Neutrophil (primary cell): ENCODE results near the gene SGO1.
"Not testable (repeated sequence)": the region's sequence is repeated elsewhere in the genome, so short reads cannot be mapped to it uniquely, and the experiment has no call there.

Experiments used
- H3K27ac ChIP-seq: fragments of 200-600 bp; sonication (generic); 2 replicates; pipeline ENCODE4 v1.5.1; 2016; ENCODE audit warnings: mild to moderate bottlenecking, moderate library complexity
- H3K27me3 ChIP-seq: fragments of 200-600 bp; sonication (generic); 2 replicates; pipeline ENCODE4 v1.6.0; 2016; ENCODE audit warnings: mild to moderate bottlenecking
- H3K36me3 ChIP-seq: fragments of 200-600 bp; sonication (generic); 2 replicates; pipeline ENCODE4 v1.5.1; 2017
- H3K4me1 ChIP-seq, 2 experiments: fragments of 200-600 bp in 1 of 2; sonication (generic) in 1 of 2; 1 replicate in 1 of 2; 2 replicates in 1 of 2; pipeline versions ENCODE4 v1.5.1 to v1.6.1; 2013 to 2016; ENCODE audit warnings: low read depth in 1 of 2, low read length in 1 of 2, mild to moderate bottlenecking in 1 of 2, moderate library complexity in 1 of 2; ENCODE audit not compliant: control insufficient read depth in 1 of 2, insufficient read depth in 1 of 2
- H3K4me3 ChIP-seq, 2 experiments: fragments of 200-600 bp in 1 of 2; sonication (generic) in 1 of 2; 1 replicate in 1 of 2; 2 replicates in 1 of 2; pipeline ENCODE4 v1.5.1; 2013 to 2016; ENCODE audit warnings: low read depth in 1 of 2, low read length in 1 of 2, mild to moderate bottlenecking in 1 of 2, moderate library complexity in 1 of 2
- H3K9me3 ChIP-seq: fragments of 200-600 bp; sonication (generic); 2 replicates; pipeline ENCODE4 v1.5.1; 2016
- TF ChIP-seq, protein P1 (sequence below): fragments of 200-600 bp; sonication (generic); IDR thresholded peaks from 2 replicates; pipeline ENCODE4 v1.5.1; 2016; ENCODE audit warnings: antibody characterized with exemption

Gene SGO1

DNA sequence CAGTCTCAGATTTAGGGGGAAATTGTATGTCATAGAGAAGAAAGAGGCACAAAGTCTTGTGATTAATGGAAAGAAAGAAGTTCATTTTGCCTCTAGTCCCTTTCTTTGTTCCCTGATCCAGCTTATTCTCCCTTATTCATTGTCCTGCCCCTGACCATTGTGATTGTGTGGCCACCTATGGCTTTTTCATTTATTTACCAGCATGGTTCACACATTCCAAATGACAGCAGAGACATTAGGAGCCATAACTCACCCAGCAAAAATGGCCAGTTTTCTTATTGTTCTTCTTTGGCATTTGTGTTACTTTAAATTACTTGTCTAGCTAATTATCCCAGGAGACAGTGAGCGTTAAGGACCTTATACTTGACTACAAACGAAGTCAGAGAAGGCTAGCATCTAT lies 36.3 kb upstream of the SGO1 start:
- Histone ChIP-seq H3K27me3 (no peaks in the 10 kb centered on the region), H3K9me3 (no peaks in the 10 kb centered on the region), H3K36me3 (no peaks in the 10 kb centered on the region), H3K27ac (no peak overlapping the region), H3K4me1 (no peaks in the 10 kb centered on the region), H3K4me3 (no peak overlapping the region)
- TF ChIP-seq, protein P1, sequence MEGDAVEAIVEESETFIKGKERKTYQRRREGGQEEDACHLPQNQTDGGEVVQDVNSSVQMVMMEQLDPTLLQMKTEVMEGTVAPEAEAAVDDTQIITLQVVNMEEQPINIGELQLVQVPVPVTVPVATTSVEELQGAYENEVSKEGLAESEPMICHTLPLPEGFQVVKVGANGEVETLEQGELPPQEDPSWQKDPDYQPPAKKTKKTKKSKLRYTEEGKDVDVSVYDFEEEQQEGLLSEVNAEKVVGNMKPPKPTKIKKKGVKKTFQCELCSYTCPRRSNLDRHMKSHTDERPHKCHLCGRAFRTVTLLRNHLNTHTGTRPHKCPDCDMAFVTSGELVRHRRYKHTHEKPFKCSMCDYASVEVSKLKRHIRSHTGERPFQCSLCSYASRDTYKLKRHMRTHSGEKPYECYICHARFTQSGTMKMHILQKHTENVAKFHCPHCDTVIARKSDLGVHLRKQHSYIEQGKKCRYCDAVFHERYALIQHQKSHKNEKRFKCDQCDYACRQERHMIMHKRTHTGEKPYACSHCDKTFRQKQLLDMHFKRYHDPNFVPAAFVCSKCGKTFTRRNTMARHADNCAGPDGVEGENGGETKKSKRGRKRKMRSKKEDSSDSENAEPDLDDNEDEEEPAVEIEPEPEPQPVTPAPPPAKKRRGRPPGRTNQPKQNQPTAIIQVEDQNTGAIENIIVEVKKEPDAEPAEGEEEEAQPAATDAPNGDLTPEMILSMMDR: no peak

DNA sequence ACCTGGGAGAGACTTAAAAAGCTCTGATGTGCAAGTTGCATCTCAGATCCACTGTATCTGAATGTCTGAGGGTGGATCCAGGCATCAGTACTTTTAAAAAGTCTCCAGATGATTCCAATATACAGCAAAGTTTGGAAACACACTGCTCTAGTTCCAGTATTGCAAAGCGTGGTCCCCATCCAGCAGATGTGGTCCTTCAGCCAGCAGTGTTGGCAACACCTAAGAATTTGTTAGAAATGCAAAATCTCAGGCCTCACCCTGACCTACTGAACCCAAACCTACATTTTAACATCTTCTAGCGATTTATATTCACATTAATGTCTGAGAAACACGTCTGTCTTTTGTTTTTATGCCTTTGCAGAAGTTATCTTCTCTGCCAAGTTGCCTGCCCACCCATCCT lies 32.2 kb upstream of the SGO1 start:
- TF ChIP-seq, protein P1: no peak
- no peak overlapping the region for H3K27ac ChIP-seq
- no peak overlapping the region for H3K4me3 ChIP-seq
- no peaks in the 10 kb centered on the region for H3K36me3 ChIP-seq
- no peaks in the 10 kb centered on the region for H3K27me3 ChIP-seq
- no peaks in the 10 kb centered on the region for H3K4me1 ChIP-seq
- H3K9me3 ChIP-seq: no peaks in the 10 kb centered on the region

DNA sequence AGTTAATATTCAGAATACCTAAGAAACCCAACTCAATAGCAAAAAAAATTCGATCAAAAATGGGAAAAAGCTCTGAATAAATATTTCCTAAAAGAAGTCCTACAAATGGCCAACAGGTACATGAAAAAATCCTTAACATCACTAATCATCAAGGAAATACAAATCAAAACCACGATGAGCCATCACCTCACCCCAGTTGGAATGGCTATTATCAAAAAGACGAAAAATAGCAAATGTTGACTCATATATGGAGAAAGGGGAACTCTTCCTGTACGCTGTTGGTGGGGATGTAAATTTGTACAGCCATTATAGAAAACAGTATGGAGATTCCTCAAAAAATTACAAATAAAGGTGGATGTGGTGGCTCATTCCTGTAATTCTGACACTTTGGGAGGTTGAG lies 29.6 kb upstream of the SGO1 start:
- H3K4me1 ChIP-seq: no peaks in the 10 kb centered on the region
- H3K4me3 ChIP-seq: no peak overlapping the region
- TF ChIP-seq, protein P1: no peak
- no peaks in the 10 kb centered on the region for H3K36me3 ChIP-seq
- no peaks in the 10 kb centered on the region for H3K9me3 ChIP-seq
- H3K27ac ChIP-seq: no peak overlapping the region
- H3K27me3 ChIP-seq: no peaks in the 10 kb centered on the region

DNA sequence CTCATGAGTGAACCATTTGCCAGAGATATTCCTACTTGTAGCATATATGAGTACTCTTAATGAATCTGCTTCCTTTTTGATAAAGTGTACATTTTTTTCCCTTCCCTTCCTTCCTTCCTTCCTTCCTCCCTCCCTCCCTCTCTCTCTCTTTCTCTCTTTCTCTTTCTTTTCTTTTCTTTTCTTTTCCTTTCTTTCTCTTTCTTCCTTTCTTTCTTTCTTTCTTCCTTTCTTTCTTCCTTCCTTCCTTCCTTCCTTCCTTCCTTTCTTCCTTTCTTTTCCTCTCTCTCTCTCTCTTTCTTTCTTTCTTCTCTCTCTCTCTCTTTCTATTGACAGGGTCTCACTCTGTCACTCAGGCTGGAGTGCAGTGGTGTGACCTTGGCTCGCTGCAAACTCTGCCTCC lies 27.5 kb upstream of the SGO1 start:
- H3K27ac ChIP-seq: not testable (repeated sequence)

DNA sequence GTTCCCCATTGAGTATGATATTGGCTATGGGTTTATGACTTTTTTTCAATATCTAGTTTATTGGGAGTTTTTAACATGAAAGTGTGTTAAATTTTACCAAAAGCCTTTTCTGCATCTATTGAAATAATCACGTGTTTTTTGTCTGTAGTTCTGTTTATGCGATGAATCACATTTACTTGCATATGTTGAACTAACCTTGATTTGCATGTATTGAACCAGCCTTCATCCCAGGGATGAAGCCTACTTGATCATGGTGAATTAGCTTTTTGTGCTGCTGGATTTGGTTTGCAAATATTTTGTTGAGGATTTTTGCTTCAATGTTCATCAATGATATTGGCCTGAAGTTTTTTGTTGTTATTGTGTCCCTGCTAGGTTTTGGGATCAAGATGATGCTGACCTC lies 21.9 kb upstream of the SGO1 start:
- H3K27ac ChIP-seq, H3K27me3 ChIP-seq, H3K9me3 ChIP-seq, H3K4me1 ChIP-seq, H3K4me3 ChIP-seq, H3K36me3 ChIP-seq: not testable (repeated sequence)

More for the DNA sequence above, 27.5 kb upstream of the SGO1 start:
- H3K36me3 ChIP-seq, H3K4me3 ChIP-seq, H3K9me3 ChIP-seq, H3K4me1 ChIP-seq, H3K27me3 ChIP-seq: not testable (repeated sequence)

DNA sequence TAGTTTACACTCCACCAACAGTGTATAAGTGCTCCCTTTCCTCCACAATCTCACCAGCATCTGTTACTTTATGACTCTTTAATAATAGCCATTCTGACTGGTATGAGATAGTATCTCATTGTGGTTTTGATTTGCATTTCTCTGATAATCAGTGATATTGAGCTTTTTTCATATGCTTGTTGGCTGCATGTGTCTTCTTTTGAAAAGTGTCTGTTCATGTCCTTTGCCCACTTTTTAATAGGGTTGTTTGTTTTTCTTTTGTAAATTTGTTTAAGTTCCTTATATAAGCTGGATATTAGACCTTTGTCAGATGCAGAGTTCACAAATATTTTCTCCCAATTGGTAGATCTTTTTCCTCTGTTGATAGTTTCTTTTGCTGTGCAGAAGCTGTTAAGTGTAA lies 19.9 kb upstream of the SGO1 start:
- not testable (repeated sequence) for H3K9me3 ChIP-seq, H3K27me3 ChIP-seq, H3K27ac ChIP-seq, H3K36me3 ChIP-seq, H3K4me1 ChIP-seq, H3K4me3 ChIP-seq

DNA sequence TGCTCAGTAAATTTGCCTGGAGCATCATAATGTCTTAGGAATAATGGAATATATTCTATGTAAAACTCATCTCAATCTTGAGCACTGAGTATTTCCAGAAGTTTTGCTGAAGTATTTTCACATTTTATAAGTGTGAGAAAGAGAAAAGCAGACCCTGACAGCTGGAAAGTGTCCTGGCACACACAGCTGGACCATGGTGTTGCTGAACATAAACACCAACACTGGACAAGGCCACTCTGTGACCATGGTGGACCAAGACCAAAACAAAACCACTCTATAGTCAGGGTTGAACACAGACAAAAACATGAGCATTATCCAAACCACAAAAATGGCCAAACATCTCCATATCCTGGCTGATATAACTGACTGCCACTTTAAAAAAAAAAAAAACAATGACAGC lies 15.1 kb upstream of the SGO1 start:
- H3K9me3 ChIP-seq: no peaks in the 10 kb centered on the region
- no peaks in the 10 kb centered on the region for H3K4me1 ChIP-seq
- H3K27ac ChIP-seq: no peak overlapping the region
- H3K27me3 ChIP-seq: no peaks in the 10 kb centered on the region
- H3K4me3 ChIP-seq: no peak overlapping the region
- no peaks in the 10 kb centered on the region for H3K36me3 ChIP-seq
- TF ChIP-seq, protein P1: no peak
